Upper lobe of right lung (tissue), 1 donor: ENCODE results near the gene CDKN2A. TPM values are rescaled to one million over a fixed set of nuclear protein-coding genes. Genes with fewer than 3 reads are reported as not detected.

Source experiments
- ATAC-seq: fragments of 200-7000 bp; cut with Tn5 transposase; one replicate; pipeline ENCODE4 v1.9.1; 2020; ENCODE audit warnings: mild to moderate bottlenecking, moderate library complexity
- DNase-seq: peaks from one replicate; pipeline ENCODE4 v3.0.0-alpha.2; 2020
- H3K27ac ChIP-seq: fragments of 200-600 bp; one replicate; pipeline ENCODE4 v1.8.0; 2022
- H3K27me3 ChIP-seq: fragments of 200-600 bp; one replicate; pipeline ENCODE4 v1.8.0; 2022; ENCODE audit warnings: mild to moderate bottlenecking
- H3K36me3 ChIP-seq: fragments of 200-600 bp; one replicate; pipeline ENCODE4 v1.8.0; 2022
- H3K4me1 ChIP-seq: fragments of 200-600 bp; one replicate; pipeline ENCODE4 v1.8.0; 2022
- H3K4me3 ChIP-seq: fragments of 200-600 bp; one replicate; pipeline ENCODE4 v1.8.0; 2022; ENCODE audit warnings: mild to moderate bottlenecking
- H3K9me3 ChIP-seq: fragments of 200-600 bp; one replicate; pipeline ENCODE4 v1.8.0; 2022
- intact Hi-C: fragments of 100-400 bp; cut with DNase I; formaldehyde crosslinking; loops from one replicate; pipeline ENCODE4 v1.11.0; 2022
- long read RNA-seq: library from polyadenylated mRNA; unstranded; transcript quantifications from one replicate; pipeline ENCODE4 v2.0.0, GENCODE V29; 2021
- total RNA-seq: library from RNA; stranded (reverse); fragmentation: NEBNext Ultra II Directional; extraction: Animal tissue kit (Norgen Biotek cat#: 25700); gene quantifications from one replicate; pipeline ENCODE4 v1.2.1, GENCODE V29; 2021
- TF ChIP-seq, protein P1 (sequence below): fragments of 200-600 bp; IDR thresholded peaks from one replicate; pipeline ENCODE4 v1.8.0; 2022; ENCODE audit warnings: antibody characterized with exemption
- donor health status: DM: no; HTN: yes; CAD: no; lungs with severe emphysema.

Gene CDKN2A
- total RNA-seq: 5.1 TPM
- long read RNA-seq, transcript CDKN2A-201 (3 exons, 1,218 nt): major isoform, 7 of 10 reads
- long read RNA-seq, partial matches to known transcripts: 1 of 10 reads
- long read RNA-seq, other reads (novel, unspliced or antisense): 0 of 10 reads

GRCh38 chr9:21993893-21994555, at the start of gene CDKN2A:
Gene CDKN2A, minus strand, starts transcription at chr9:21994392.
- TF ChIP-seq, protein P1, sequence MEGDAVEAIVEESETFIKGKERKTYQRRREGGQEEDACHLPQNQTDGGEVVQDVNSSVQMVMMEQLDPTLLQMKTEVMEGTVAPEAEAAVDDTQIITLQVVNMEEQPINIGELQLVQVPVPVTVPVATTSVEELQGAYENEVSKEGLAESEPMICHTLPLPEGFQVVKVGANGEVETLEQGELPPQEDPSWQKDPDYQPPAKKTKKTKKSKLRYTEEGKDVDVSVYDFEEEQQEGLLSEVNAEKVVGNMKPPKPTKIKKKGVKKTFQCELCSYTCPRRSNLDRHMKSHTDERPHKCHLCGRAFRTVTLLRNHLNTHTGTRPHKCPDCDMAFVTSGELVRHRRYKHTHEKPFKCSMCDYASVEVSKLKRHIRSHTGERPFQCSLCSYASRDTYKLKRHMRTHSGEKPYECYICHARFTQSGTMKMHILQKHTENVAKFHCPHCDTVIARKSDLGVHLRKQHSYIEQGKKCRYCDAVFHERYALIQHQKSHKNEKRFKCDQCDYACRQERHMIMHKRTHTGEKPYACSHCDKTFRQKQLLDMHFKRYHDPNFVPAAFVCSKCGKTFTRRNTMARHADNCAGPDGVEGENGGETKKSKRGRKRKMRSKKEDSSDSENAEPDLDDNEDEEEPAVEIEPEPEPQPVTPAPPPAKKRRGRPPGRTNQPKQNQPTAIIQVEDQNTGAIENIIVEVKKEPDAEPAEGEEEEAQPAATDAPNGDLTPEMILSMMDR: no peak
- DNase-seq (peak; percentile 78), ATAC-seq (peak; percentile 53)
- Histone ChIP-seq H3K36me3 (no peaks in the 10 kb centered on the region), H3K27me3 (peaks cover 35% of the 10 kb centered on the region), H3K9me3 (no peaks in the 10 kb centered on the region), H3K4me1 (no peaks in the 10 kb centered on the region), H3K4me3 (peak within 1 kb of the TSS; percentile 89), H3K27ac (peak within 1 kb of the TSS; percentile 89)
- intact Hi-C loops: no loop called here

DNA sequence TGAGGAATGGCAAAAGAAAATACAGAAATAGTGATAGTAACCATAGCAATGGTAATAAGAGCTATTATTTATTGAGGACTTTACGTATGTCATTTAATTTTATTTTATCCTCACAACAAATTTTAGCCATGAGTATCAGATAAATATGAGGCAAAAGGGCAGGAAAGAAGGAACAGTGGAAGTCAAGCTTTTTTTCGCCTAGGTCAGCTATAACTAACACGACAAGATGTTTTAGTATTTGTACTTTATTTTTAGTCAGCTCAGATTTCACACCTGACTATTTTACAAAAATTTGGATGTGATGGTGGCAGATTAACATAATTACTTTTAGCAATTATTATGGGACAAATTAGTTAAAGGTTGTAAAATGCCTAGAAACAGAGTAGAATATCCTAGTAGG, 49.7 kb upstream of the CDKN2A start:
- H3K4me3 ChIP-seq: no peak overlapping the region
- ATAC-seq (no peak), DNase-seq (no peak)
- H3K4me1 ChIP-seq: no peaks in the 10 kb centered on the region
- H3K27ac ChIP-seq: no peak overlapping the region
- TF ChIP-seq, protein P1: no peak
- no peaks in the 10 kb centered on the region for H3K36me3 ChIP-seq
- no peaks in the 10 kb centered on the region for H3K9me3 ChIP-seq
- intact Hi-C loops: no loop called here
- H3K27me3 ChIP-seq: no peaks in the 10 kb centered on the region

DNA sequence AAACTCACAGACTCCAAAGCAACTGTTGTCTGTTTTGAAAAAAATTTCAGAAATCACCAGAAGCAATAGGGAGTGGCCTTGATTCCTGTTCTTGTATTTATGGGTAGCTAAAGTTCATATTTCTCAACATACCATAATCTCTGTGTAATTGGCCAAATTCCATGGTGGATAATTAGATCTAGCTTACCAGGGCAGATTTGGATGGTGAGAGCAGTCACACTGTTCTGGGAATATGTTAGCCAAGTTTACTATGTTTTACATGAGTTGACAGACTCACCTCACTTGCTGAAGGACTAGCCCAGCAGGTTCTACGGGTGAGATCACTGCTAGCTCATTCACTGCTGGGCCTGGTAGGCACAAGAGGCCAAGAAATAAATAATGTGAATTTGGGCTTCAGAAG, 47.6 kb upstream of the CDKN2A start:
- Histone ChIP-seq H3K27ac (no peak overlapping the region), H3K4me3 (no peak overlapping the region), H3K27me3 (no peaks in the 10 kb centered on the region), H3K36me3 (no peaks in the 10 kb centered on the region), H3K4me1 (peaks cover 9% of the 10 kb centered on the region), H3K9me3 (no peaks in the 10 kb centered on the region)
- TF ChIP-seq, protein P1: no peak
- intact Hi-C loops: no loop called here
- DNase-seq: no peak
- peak; percentile 96 for ATAC-seq

- no peak for DNase-seq
- H3K9me3 ChIP-seq: no peaks in the 10 kb centered on the region
- peaks cover 9% of the 10 kb centered on the region for H3K4me1 ChIP-seq
- ATAC-seq: no peak
- no peaks in the 10 kb centered on the region for H3K36me3 ChIP-seq
- no peak overlapping the region for H3K4me3 ChIP-seq
- intact Hi-C loops: no loop called here
- H3K27me3 ChIP-seq: no peaks in the 10 kb centered on the region
- TF ChIP-seq, protein P1: no peak
- H3K27ac ChIP-seq: no peak overlapping the region
Measured at GRCh38 chr9:22041344-22041743, 47.2 kb upstream of the CDKN2A start.

DNA sequence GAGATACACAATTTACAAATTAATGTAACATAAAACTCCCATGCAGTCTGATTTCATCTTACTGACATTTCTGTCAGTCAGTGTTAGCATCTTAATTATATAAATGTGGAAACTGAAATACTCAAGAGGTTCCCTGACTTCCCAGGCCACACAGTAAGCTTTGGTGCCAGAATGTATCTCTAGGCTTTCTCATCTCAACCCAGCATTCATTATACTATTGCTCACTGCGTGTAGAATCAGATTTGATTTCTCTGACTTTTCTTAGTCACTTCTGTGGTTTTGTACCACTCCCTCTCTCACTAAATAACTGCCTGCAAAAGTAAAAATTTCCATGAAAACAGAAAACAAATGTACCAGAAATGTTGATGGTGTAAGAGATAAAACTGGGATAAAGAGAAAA, 46.6 kb upstream of the CDKN2A start:
- ATAC-seq (no peak), DNase-seq (no peak)
- Histone ChIP-seq H3K4me1 (peaks cover 9% of the 10 kb centered on the region), H3K27ac (no peak overlapping the region), H3K36me3 (no peaks in the 10 kb centered on the region), H3K9me3 (no peaks in the 10 kb centered on the region), H3K27me3 (no peaks in the 10 kb centered on the region), H3K4me3 (no peak overlapping the region)
- intact Hi-C loops: no loop called here
- TF ChIP-seq, protein P1: no peak

DNA sequence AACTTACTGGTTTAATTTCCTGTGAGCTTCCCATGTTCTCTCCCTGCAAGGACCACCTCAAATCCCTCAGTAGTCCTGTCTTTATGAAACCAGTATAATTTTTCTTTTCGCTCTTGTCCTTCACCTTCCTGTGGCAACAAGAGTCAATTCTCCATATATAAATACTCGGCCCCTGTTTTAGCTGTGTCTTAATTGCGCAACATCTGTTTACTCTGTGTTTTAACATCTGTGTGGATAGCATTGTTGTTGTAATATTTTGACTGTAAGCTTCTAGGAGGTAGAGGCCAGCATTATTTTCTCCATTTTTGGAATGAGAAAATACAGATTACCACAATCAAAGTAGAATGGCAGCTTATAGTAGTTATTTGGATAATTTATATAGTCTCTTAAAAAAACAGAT, 45.1 kb upstream of the CDKN2A start:
- no peak for ATAC-seq
- no peak for DNase-seq
- Histone ChIP-seq H3K4me3 (no peak overlapping the region), H3K27ac (no peak overlapping the region), H3K27me3 (no peaks in the 10 kb centered on the region), H3K4me1 (peaks cover 9% of the 10 kb centered on the region), H3K9me3 (no peaks in the 10 kb centered on the region), H3K36me3 (no peaks in the 10 kb centered on the region)
- TF ChIP-seq, protein P1: no peak
- intact Hi-C loops: no loop called here
